Measurements from ENCODE around the gene RBM17.
"Not testable (repeated sequence)": the region's sequence is repeated elsewhere in the genome, so short reads cannot be mapped to it uniquely, and the experiment has no call there.

The RBM17 gene

GRCh38 chr10:6095810-6096570 is 7.2 kb downstream of the RBM17 start:
- TF ChIP-seq, protein P1, sequence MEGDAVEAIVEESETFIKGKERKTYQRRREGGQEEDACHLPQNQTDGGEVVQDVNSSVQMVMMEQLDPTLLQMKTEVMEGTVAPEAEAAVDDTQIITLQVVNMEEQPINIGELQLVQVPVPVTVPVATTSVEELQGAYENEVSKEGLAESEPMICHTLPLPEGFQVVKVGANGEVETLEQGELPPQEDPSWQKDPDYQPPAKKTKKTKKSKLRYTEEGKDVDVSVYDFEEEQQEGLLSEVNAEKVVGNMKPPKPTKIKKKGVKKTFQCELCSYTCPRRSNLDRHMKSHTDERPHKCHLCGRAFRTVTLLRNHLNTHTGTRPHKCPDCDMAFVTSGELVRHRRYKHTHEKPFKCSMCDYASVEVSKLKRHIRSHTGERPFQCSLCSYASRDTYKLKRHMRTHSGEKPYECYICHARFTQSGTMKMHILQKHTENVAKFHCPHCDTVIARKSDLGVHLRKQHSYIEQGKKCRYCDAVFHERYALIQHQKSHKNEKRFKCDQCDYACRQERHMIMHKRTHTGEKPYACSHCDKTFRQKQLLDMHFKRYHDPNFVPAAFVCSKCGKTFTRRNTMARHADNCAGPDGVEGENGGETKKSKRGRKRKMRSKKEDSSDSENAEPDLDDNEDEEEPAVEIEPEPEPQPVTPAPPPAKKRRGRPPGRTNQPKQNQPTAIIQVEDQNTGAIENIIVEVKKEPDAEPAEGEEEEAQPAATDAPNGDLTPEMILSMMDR (IDR thresholded peaks at IDR 0.05): no peak
- TF ChIP-seq ZFX (IDR thresholded peaks at IDR 0.05; ENCODE audit: borderline replicate concordance): no peak
- H3K27ac ChIP-seq: no peak overlapping the region

GRCh38 chr10:6097063-6097462 is 8.2 kb downstream of the RBM17 start:
- H3K27ac ChIP-seq: no peak overlapping the region
- TF ChIP-seq, protein P1 (IDR thresholded peaks at IDR 0.05): no peak
- no peak for TF ChIP-seq ZFX (IDR thresholded peaks at IDR 0.05; ENCODE audit: borderline replicate concordance)

DNA sequence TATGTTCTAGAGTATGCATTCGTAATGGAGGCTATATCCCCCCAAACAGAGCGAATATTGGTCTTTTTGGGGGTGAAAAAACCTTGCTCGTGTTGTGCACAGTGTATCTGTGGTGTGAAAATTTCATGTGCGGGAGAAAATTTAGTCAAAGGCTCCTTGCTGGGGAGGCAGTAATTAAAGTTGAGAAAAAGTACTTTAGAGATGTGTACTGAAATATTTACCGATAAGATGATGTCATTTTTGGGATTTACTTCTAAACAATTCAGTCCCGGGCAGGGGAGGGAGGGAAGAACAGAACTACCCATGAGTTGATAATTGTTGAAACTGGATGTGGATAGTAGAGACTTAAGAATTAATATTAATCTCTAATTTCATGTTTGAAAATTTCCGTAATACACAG is 9.3 kb downstream of the RBM17 start:
- H3K27ac ChIP-seq: no peak overlapping the region
- no peak for TF ChIP-seq ZFX (IDR thresholded peaks at IDR 0.05; ENCODE audit: borderline replicate concordance)
- TF ChIP-seq, protein P1 (IDR thresholded peaks at IDR 0.05): no peak

GRCh38 chr10:6100370-6100769 is 11.5 kb downstream of the RBM17 start:
- TF ChIP-seq, protein P1 (IDR thresholded peaks at IDR 0.05): no peak
- no peak for TF ChIP-seq ZFX (IDR thresholded peaks at IDR 0.05; ENCODE audit: borderline replicate concordance)

DNA sequence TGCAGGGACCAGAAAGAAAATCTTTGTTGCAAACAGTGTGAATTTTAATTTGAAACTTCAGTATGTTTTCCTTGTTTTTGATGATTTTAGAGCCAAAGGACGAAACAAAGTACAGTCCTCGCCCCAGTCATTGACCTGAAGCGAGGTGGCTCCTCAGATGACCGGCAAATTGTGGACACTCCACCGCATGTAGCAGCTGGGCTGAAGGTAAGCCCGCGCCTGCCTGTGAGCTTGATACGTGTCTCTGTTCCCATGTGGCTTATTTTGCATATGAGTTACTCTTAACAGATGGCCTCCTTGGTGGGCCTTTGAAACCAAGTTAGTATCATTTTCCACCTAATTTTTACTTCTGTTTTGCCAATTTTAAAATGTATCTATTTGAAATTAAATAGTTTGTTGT is 12.3 kb downstream of the RBM17 start:
- no peak for TF ChIP-seq ZFX (IDR thresholded peaks at IDR 0.05; ENCODE audit: borderline replicate concordance)
- TF ChIP-seq, protein P1 (IDR thresholded peaks at IDR 0.05): no peak
- H3K27ac ChIP-seq: no peak overlapping the region

More at GRCh38 chr10:6100370-6100769, 11.5 kb downstream of the RBM17 start:
- H3K27ac ChIP-seq: no peak overlapping the region

GRCh38 chr10:6102128-6102527 is 13.3 kb downstream of the RBM17 start:
- H3K27ac ChIP-seq: no peak overlapping the region
- no peak for TF ChIP-seq ZFX (IDR thresholded peaks at IDR 0.05; ENCODE audit: borderline replicate concordance)
- TF ChIP-seq, protein P1 (IDR thresholded peaks at IDR 0.05): no peak

DNA sequence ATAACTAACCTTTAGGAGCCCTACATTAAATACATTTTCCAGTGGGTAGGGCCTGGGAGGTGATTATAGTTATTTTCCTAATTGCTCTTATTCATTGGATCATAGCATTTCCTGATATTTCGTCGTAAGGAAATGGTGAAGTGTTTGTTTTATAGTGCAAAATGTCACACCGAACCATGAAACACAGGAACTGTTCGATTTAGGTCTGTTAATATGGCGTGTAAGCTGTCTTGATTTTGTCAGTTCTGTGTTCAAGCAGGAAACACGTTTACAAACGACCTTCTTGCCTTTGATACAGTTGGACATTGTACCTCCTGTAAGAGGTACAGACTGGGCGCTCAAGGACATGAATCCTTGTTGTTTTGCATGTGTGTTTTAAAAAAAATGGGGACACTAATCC is 14.8 kb downstream of the RBM17 start:
- no peak overlapping the region for H3K27ac ChIP-seq
- TF ChIP-seq, protein P1 (IDR thresholded peaks at IDR 0.05): no peak
- no peak for TF ChIP-seq ZFX (IDR thresholded peaks at IDR 0.05; ENCODE audit: borderline replicate concordance)

DNA sequence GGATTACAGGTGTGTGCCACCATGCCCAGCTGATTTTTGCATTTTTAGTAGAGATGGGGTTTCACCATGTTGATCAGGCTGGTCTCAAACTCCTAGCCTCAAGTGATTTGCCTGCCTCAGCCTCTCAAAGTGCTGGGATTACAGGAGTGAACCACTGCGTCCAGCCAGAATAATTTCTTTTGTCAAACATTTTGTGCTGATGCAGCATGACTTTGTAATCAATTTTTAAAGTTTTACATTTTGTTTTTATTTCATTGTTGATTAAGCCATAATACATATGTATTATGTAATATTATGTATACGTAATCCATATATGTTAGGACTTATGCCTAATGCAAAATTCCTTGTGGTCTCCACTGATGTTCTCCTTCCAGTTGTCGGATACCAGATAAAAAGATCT is 18.8 kb downstream of the RBM17 start:
- not testable (repeated sequence) for H3K27ac ChIP-seq

Measured in 22Rv1 (cell line).